Activated CD4-positive, alpha-beta T cell treated with anti-CD3 and anti-CD28 coated beads for 4 hours (primary cell): ENCODE results near the gene MYLK3.

Source experiments
- DNase-seq, 2 donors: peaks; one replicate each; pipeline ENCODE4 v3.0.0-alpha.2; 2020

Gene MYLK3

GRCh38 chr16:46727184-46727583 is 21.0 kb downstream of the MYLK3 start:
- no peak for DNase-seq

GRCh38 chr16:46721885-46722284 is 26.3 kb downstream of the MYLK3 start:
- DNase-seq, result no peak

- DNase-seq, result no peak
Measured at GRCh38 chr16:46720619-46721018, 27.5 kb downstream of the MYLK3 start.

- no peak for DNase-seq
Measured at GRCh38 chr16:46719528-46719927, 28.6 kb downstream of the MYLK3 start.

- DNase-seq, result no peak
Measured at GRCh38 chr16:46718214-46718613, 29.9 kb downstream of the MYLK3 start.

GRCh38 chr16:46717692-46718091 is 30.5 kb downstream of the MYLK3 start:
- DNase-seq, result no peak

- no peak for DNase-seq
Measured at GRCh38 chr16:46715769-46716305, 32.3 kb downstream of the MYLK3 start.

- no peak for DNase-seq
Measured at GRCh38 chr16:46714797-46715591, 33.1 kb downstream of the MYLK3 start.

- no peak for DNase-seq
Measured at GRCh38 chr16:46713634-46714033, 34.5 kb downstream of the MYLK3 start.

- DNase-seq, result no peak
Measured at GRCh38 chr16:46712911-46713310, 35.2 kb downstream of the MYLK3 start.

- no peak for DNase-seq
Measured at GRCh38 chr16:46711106-46712058, 36.8 kb downstream of the MYLK3 start.

- DNase-seq, result no peak
Measured at GRCh38 chr16:46709469-46710005, 38.6 kb downstream of the MYLK3 start.

GRCh38 chr16:46706642-46707041 is 41.5 kb downstream of the MYLK3 start:
- DNase-seq, result no peak

GRCh38 chr16:46702030-46702429 is 46.1 kb downstream of the MYLK3 start:
- no peak for DNase-seq

GRCh38 chr16:46701615-46702014 is 46.5 kb downstream of the MYLK3 start:
- no peak for DNase-seq

GRCh38 chr16:46700048-46700447 is 48.1 kb downstream of the MYLK3 start:
- no peak for DNase-seq

GRCh38 chr16:46696957-46697356 is 51.2 kb downstream of the MYLK3 start:
- no peak for DNase-seq

- no peak for DNase-seq
Measured at GRCh38 chr16:46695937-46696336, 52.2 kb downstream of the MYLK3 start.

GRCh38 chr16:46693598-46693997 is 54.5 kb downstream of the MYLK3 start:
- no peak for DNase-seq

GRCh38 chr16:46691726-46692125 is 56.4 kb downstream of the MYLK3 start:
- no peak for DNase-seq

- DNase-seq, result no peak
Measured at GRCh38 chr16:46690281-46691178, 57.6 kb downstream of the MYLK3 start.
